NCI-H69 (cell line): Measurements from ENCODE around the gene CACNA1A.

Experiments
- DNase-seq: peaks from one replicate; lab custom pipeline; 2025; lab: John Stamatoyannopoulos, UW

The CACNA1A gene

GRCh38 chr19:13493516-13494310 is 12.6 kb downstream of the CACNA1A start:
- DNase-seq = no peak

- no peak for DNase-seq
These were observed 14.2 kb downstream of the CACNA1A start for GRCh38 chr19:13492128-13492527.

GRCh38 chr19:13487985-13488384 is 18.3 kb downstream of the CACNA1A start:
- no peak for DNase-seq

GRCh38 chr19:13484166-13484565 is 22.1 kb downstream of the CACNA1A start:
- DNase-seq = no peak

GRCh38 chr19:13483215-13483614 is 23.1 kb downstream of the CACNA1A start:
- no peak for DNase-seq

- no peak for DNase-seq
These were observed 27.7 kb downstream of the CACNA1A start for GRCh38 chr19:13478576-13478975.

GRCh38 chr19:13476071-13476470 is 30.2 kb downstream of the CACNA1A start:
- DNase-seq = no peak

GRCh38 chr19:13475044-13475443 is 31.2 kb downstream of the CACNA1A start:
- DNase-seq = no peak

GRCh38 chr19:13466697-13467096 is 39.6 kb downstream of the CACNA1A start:
- DNase-seq = no peak

GRCh38 chr19:13463296-13463695 is 43.0 kb downstream of the CACNA1A start:
- no peak for DNase-seq

- DNase-seq = no peak
These were observed 44.7 kb downstream of the CACNA1A start for GRCh38 chr19:13461536-13461935.

- peak; percentile 37 for DNase-seq
These were observed 46.2 kb downstream of the CACNA1A start for GRCh38 chr19:13460045-13460444.

GRCh38 chr19:13459351-13459750 is 46.9 kb downstream of the CACNA1A start:
- DNase-seq = no peak

GRCh38 chr19:13451434-13451995 is 54.8 kb downstream of the CACNA1A start:
- no peak for DNase-seq

GRCh38 chr19:13447978-13448377 is 58.3 kb downstream of the CACNA1A start:
- DNase-seq = no peak

GRCh38 chr19:13441810-13442512 is 64.3 kb downstream of the CACNA1A start:
- DNase-seq = no peak

- no peak for DNase-seq
These were observed 68.2 kb downstream of the CACNA1A start for GRCh38 chr19:13437919-13438618.

- no peak for DNase-seq
These were observed 69.9 kb downstream of the CACNA1A start for GRCh38 chr19:13436352-13436751.

GRCh38 chr19:13430790-13431582 is 75.3 kb downstream of the CACNA1A start:
- DNase-seq = peak; percentile 55

GRCh38 chr19:13429563-13429962 is 76.7 kb downstream of the CACNA1A start:
- DNase-seq = no peak

GRCh38 chr19:13428352-13428751 is 77.9 kb downstream of the CACNA1A start:
- DNase-seq = peak; percentile 54
